Neural cell (in vitro differentiated cells): Measurements from ENCODE around the gene NFIX. TPM values are rescaled to one million over a fixed set of nuclear protein-coding genes. Genes with fewer than 3 reads are reported as not detected.

Experiments used
- H2AFZ ChIP-seq: fragments of 200-600, 300-800 bp; sonication (generic), shearing (Covaris generic); 2 replicates; pipeline ENCODE4 v1.6.0; 2014; ENCODE audit warnings: low read depth, mild to moderate bottlenecking, antibody characterized with exemption, low read length, moderate library complexity
- H3F3A ChIP-seq: fragments of 200-600 bp; shearing (Covaris generic); 2 replicates; pipeline ENCODE4 v1.6.1; 2016; ENCODE audit warnings: mild to moderate bottlenecking, moderate library complexity, mixed read lengths, antibody characterized with exemption, low read length; ENCODE audit not compliant: insufficient read depth, poor library complexity, severe bottlenecking
- H3K27ac ChIP-seq: fragments of 200-600, 300-800 bp; sonication (generic), shearing (Covaris generic); 2 replicates; pipeline ENCODE4 v1.5.1; 2014; ENCODE audit warnings: mild to moderate bottlenecking, low read length, moderate library complexity
- H3K27me3 ChIP-seq: fragments of 300-800, 200-600 bp; sonication (generic), shearing (Covaris generic); 2 replicates; pipeline ENCODE4 v1.6.0; 2014; ENCODE audit warnings: mild to moderate bottlenecking, low read depth, low read length, moderate library complexity; ENCODE audit not compliant: insufficient read depth
- H3K36me3 ChIP-seq: fragments of 300-800, 200-600 bp; sonication (generic), shearing (Covaris generic); 2 replicates; pipeline ENCODE4 v1.5.1; 2014; ENCODE audit warnings: mild to moderate bottlenecking, antibody characterized with exemption, low read length, moderate library complexity; ENCODE audit not compliant: insufficient read depth
- H3K4me2 ChIP-seq: fragments of 300-800, 200-600 bp; sonication (generic), shearing (Covaris generic); 2 replicates; pipeline ENCODE4 v1.6.0; 2014; ENCODE audit warnings: mild to moderate bottlenecking, low read length
- H3K4me3 ChIP-seq: fragments of 300-800, 200-600 bp; sonication (generic), shearing (Covaris generic); 2 replicates; pipeline ENCODE4 v1.5.1; 2014; ENCODE audit warnings: mild to moderate bottlenecking, low read length, moderate library complexity
- H3K79me2 ChIP-seq: fragments of 200-600 bp; shearing (Covaris generic); replicated peaks from 2 replicates; pipeline ENCODE4 v1.6.0; 2014; ENCODE audit warnings: mild to moderate bottlenecking, low read length, moderate library complexity; ENCODE audit not compliant: insufficient read depth
- H3K9ac ChIP-seq: fragments of 300-800, 200-600 bp; sonication (generic), shearing (Covaris generic); 2 replicates; pipeline ENCODE4 v1.6.1; 2016; ENCODE audit warnings: mild to moderate bottlenecking, low read length, mixed read lengths
- H3K9me2 ChIP-seq: fragments of 200-600 bp; shearing (Covaris generic); 2 replicates; pipeline ENCODE4 v1.6.1; 2016; ENCODE audit warnings: mild to moderate bottlenecking, low read length, mixed read lengths; ENCODE audit not compliant: insufficient read depth
- H3K9me3 ChIP-seq: fragments of 200-600, 300-800 bp; sonication (generic), shearing (Covaris generic); 2 replicates; pipeline ENCODE4 v1.6.1; 2016; ENCODE audit warnings: mild to moderate bottlenecking, mixed run types, low read length, moderate library complexity, mixed read lengths
- H4K20me1 ChIP-seq: fragments of 200-600 bp; shearing (Covaris generic); 2 replicates; pipeline ENCODE4 v1.6.1; 2016; ENCODE audit warnings: mild to moderate bottlenecking, mixed run types; ENCODE audit not compliant: insufficient read depth
- EP300 ChIP-seq: fragments of 450-650 bp; conservative IDR thresholded peaks from 2 replicates; pipeline ENCODE4 v1.6.1; 2014; ENCODE audit warnings: antibody characterized with exemption, mild to moderate bottlenecking, moderate library complexity; ENCODE audit not compliant: poor library complexity, severe bottlenecking
- EZH2 ChIP-seq: fragments of 200-600, 300-800 bp; shearing (Covaris generic), sonication (generic); IDR thresholded peaks from 2 replicates; pipeline ENCODE4 v1.6.1; 2014; ENCODE audit warnings: antibody characterized with exemption, low read length, borderline replicate concordance, mild to moderate bottlenecking; ENCODE audit not compliant: insufficient read depth, poor library complexity, severe bottlenecking
- MXI1 ChIP-seq: fragments of 450-650 bp; conservative IDR thresholded peaks from 2 replicates; pipeline ENCODE4 v1.6.1; 2014; ENCODE audit warnings: antibody characterized with exemption, mild to moderate bottlenecking; ENCODE audit not compliant: poor library complexity, severe bottlenecking
- POLR2AphosphoS5 ChIP-seq: IDR thresholded peaks from 2 replicates; pipeline ENCODE4 v1.6.1; 2012
- RAD21 ChIP-seq: fragments of 450-650 bp; conservative IDR thresholded peaks from 2 replicates; pipeline ENCODE4 v1.6.1; 2014; ENCODE audit warnings: antibody characterized with exemption, mild to moderate bottlenecking, moderate library complexity
- SMC3 ChIP-seq: fragments of 450-650 bp; conservative IDR thresholded peaks from 2 replicates; pipeline ENCODE4 v1.6.1; 2014; ENCODE audit warnings: antibody characterized with exemption, mild to moderate bottlenecking, moderate library complexity; ENCODE audit not compliant: poor library complexity
- TAF1 ChIP-seq: IDR thresholded peaks from 2 replicates; pipeline ENCODE4 v1.6.1; 2012; ENCODE audit warnings: low read depth
- polyA plus RNA-seq: library from polyadenylated mRNA; depleted of rRNA; stranded (reverse); fragments of >200 nt; gene quantifications from 2 replicates; pipeline ENCODE4 v1.2.3, GENCODE V29; 2014
- TF ChIP-seq, protein P1 (sequence below): IDR thresholded peaks from 2 replicates; pipeline ENCODE4 v1.6.1; 2012; ENCODE audit warnings: borderline replicate concordance
- TF ChIP-seq, protein P2 (sequence below): fragments of 450-650 bp; IDR thresholded peaks from 2 replicates; pipeline ENCODE4 v1.5.1; 2014; ENCODE audit warnings: antibody characterized with exemption, mild to moderate bottlenecking, moderate library complexity; ENCODE audit not compliant: poor library complexity, severe bottlenecking

The NFIX gene
- polyA plus RNA-seq, 1 donor from 2014 or later = not detected

DNA sequence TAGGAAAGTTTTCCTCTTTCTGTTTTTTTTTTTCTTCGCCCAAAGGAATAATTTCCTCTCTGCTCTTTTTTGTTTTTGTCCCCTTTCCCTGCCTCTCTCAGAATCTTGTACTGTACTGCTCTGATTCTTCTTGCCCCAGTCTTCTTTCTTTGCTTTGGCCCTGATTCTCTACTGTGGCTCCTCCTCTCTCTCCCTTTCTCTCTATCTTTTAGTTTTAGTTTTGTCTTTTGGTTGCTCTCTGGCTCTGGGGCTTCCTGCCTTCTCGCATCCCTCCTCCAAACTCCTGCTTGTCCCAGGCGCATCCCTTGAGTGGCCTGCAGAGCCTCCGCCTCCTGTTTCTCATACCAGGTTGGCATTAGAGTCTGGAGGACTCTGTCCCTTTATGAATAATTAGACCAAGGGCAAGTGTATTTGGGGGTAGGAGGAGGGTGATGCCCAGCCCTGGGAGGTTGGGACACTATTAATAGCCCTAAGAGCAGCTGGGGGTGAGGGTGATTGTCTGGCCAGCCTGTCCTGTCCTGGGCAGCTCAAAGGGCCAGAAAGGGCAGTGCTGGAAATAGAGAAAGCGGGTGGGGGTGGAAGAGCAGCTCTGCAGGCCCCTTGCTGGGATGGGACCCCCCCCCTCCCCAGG, 68.3 kb downstream of the NFIX start:
- Histone ChIP-seq H3K4me2 (no peak overlapping the region), H3K36me3 (no peaks in the 10 kb centered on the region), H3K79me2 (no peaks in the 10 kb centered on the region), H2AFZ (no peak overlapping the region), H3K4me3 (no peak overlapping the region), H3F3A (no peaks in the 10 kb centered on the region), H4K20me1 (no peaks in the 10 kb centered on the region), H3K9me2 (no peaks in the 10 kb centered on the region), H3K9ac (no peak overlapping the region), H3K9me3 (no peaks in the 10 kb centered on the region), H3K27me3 (peaks cover 55% of the 10 kb centered on the region), H3K27ac (no peak overlapping the region)
- TF ChIP-seq MXI1 (no peak), EP300 (no peak), SMC3 (no peak), RAD21 (no peak), TAF1 (no peak), EZH2 (no peak), POLR2AphosphoS5 (no peak)
- TF ChIP-seq, protein P1, sequence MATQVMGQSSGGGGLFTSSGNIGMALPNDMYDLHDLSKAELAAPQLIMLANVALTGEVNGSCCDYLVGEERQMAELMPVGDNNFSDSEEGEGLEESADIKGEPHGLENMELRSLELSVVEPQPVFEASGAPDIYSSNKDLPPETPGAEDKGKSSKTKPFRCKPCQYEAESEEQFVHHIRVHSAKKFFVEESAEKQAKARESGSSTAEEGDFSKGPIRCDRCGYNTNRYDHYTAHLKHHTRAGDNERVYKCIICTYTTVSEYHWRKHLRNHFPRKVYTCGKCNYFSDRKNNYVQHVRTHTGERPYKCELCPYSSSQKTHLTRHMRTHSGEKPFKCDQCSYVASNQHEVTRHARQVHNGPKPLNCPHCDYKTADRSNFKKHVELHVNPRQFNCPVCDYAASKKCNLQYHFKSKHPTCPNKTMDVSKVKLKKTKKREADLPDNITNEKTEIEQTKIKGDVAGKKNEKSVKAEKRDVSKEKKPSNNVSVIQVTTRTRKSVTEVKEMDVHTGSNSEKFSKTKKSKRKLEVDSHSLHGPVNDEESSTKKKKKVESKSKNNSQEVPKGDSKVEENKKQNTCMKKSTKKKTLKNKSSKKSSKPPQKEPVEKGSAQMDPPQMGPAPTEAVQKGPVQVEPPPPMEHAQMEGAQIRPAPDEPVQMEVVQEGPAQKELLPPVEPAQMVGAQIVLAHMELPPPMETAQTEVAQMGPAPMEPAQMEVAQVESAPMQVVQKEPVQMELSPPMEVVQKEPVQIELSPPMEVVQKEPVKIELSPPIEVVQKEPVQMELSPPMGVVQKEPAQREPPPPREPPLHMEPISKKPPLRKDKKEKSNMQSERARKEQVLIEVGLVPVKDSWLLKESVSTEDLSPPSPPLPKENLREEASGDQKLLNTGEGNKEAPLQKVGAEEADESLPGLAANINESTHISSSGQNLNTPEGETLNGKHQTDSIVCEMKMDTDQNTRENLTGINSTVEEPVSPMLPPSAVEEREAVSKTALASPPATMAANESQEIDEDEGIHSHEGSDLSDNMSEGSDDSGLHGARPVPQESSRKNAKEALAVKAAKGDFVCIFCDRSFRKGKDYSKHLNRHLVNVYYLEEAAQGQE = no peak
- TF ChIP-seq, protein P2, sequence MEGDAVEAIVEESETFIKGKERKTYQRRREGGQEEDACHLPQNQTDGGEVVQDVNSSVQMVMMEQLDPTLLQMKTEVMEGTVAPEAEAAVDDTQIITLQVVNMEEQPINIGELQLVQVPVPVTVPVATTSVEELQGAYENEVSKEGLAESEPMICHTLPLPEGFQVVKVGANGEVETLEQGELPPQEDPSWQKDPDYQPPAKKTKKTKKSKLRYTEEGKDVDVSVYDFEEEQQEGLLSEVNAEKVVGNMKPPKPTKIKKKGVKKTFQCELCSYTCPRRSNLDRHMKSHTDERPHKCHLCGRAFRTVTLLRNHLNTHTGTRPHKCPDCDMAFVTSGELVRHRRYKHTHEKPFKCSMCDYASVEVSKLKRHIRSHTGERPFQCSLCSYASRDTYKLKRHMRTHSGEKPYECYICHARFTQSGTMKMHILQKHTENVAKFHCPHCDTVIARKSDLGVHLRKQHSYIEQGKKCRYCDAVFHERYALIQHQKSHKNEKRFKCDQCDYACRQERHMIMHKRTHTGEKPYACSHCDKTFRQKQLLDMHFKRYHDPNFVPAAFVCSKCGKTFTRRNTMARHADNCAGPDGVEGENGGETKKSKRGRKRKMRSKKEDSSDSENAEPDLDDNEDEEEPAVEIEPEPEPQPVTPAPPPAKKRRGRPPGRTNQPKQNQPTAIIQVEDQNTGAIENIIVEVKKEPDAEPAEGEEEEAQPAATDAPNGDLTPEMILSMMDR = no peak

DNA sequence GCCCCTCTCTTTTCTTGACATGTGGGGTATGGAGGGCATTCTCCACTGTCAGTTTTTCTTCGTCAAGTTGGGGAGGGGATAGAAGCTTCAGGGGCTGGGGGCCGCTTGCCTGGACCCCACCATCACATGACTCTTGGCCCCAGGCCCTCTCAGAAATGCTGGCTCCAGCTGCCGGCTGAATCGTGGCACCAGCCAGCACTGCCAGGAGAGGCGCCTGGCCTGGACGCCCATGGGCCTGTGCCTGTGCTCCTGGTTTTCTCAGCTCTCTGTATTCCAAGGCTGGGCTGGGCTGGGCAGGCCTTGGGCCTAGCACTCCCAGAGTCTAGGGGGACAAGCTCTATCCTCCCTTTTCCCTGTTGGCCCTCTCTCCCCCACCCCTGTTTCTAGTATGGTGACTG, 68.8 kb downstream of the NFIX start:
- Histone ChIP-seq H3K9me2 (no peaks in the 10 kb centered on the region), H3K9ac (no peak overlapping the region), H3K79me2 (no peaks in the 10 kb centered on the region), H3K27ac (no peak overlapping the region), H3K4me2 (no peak overlapping the region), H3K36me3 (no peaks in the 10 kb centered on the region), H3K4me3 (no peak overlapping the region), H3K27me3 (peaks cover 50% of the 10 kb centered on the region), H3F3A (no peaks in the 10 kb centered on the region), H3K9me3 (no peaks in the 10 kb centered on the region), H2AFZ (no peak overlapping the region), H4K20me1 (no peaks in the 10 kb centered on the region)
- TF ChIP-seq TAF1 = no peak
- no peak for TF ChIP-seq RAD21
- no peak for TF ChIP-seq SMC3
- no peak for TF ChIP-seq POLR2AphosphoS5
